ENCODE data around the gene RAP1GAP. TPM values are rescaled to one million over a fixed set of nuclear protein-coding genes. Genes with fewer than 3 reads are reported as not detected.

Gene RAP1GAP
- total RNA-seq, 1 donor from 2014 or later: 1.1 TPM

DNA sequence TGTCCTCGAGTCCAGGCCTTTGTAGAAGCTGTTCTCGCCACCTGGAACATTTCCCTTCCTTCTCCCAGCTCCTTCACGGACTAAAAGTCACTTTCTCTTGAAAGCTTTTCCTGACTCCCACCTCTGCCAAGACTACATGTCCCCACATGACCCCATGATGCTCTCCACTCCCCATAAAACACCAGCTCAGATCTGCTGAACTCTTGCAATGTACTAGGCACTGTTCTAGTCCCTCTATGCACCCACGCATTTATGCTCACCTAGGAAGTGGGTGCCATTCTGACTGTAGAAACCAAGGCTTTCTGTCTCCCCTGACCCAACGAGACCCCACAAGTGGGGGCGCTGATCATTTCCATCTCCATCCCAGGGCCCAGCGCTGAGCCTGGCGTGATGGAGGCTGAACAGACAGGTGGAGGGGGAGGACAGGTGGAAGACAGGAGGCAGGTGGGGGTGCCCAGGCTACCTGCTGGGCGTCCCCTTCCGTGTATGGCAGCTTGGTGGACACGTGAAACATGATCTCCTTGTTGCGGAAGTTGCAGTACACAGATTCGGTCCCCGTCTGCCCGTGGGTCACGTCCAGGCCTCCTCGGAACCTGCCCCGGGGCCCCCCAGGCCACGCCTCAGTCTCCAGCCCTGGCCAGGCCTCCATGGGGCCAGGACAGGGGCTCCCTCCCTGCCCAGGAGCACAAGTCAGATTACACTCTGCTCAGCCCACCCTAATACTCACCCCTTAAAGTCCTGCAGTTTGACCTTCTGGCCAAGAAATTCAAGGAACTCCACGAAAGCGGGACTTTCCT lies 58.0 kb downstream of the RAP1GAP start:
- Histone ChIP-seq H3K4me3 (ENCODE audit: low read depth, low read length) (no peak overlapping the region), H3K36me3 (ENCODE audit: control insufficient read depth, insufficient read depth, low read length) (no peaks in the 10 kb centered on the region), H3K27me3 (ENCODE audit: control insufficient read depth, insufficient read depth, low read length) (peaks cover 2% of the 10 kb centered on the region)
- TF ChIP-seq, protein P1, sequence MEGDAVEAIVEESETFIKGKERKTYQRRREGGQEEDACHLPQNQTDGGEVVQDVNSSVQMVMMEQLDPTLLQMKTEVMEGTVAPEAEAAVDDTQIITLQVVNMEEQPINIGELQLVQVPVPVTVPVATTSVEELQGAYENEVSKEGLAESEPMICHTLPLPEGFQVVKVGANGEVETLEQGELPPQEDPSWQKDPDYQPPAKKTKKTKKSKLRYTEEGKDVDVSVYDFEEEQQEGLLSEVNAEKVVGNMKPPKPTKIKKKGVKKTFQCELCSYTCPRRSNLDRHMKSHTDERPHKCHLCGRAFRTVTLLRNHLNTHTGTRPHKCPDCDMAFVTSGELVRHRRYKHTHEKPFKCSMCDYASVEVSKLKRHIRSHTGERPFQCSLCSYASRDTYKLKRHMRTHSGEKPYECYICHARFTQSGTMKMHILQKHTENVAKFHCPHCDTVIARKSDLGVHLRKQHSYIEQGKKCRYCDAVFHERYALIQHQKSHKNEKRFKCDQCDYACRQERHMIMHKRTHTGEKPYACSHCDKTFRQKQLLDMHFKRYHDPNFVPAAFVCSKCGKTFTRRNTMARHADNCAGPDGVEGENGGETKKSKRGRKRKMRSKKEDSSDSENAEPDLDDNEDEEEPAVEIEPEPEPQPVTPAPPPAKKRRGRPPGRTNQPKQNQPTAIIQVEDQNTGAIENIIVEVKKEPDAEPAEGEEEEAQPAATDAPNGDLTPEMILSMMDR (IDR thresholded peaks at IDR 0.05; ENCODE audit: insufficient read depth, low read length, severe bottlenecking): no peak
- no peak for DNase-seq (ENCODE audit: low read depth)
- no peak for FAIRE-seq

DNA sequence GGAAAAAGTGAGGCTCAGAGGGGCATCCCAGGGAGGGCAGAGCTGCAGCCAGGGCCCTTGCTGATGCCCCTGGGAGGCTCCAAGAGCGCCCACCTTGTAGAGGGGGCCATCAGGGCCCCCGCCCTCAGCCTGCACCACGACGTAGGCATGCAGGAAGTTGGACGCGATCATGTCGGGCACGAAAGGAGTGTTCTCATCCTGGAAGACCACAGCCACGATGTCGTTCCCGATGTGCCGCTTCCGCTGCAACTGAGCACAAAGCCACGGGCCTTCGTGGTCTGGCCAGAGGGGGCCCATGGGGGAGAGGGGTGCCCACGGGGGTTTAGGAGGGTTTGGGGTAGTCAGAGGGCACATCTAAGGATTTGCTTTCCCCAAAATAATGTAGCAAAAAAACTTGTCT lies 59.1 kb downstream of the RAP1GAP start:
- FAIRE-seq: no peak
- H3K4me3 ChIP-seq (ENCODE audit: low read depth, low read length): no peak overlapping the region
- peaks cover 2% of the 10 kb centered on the region for H3K27me3 ChIP-seq (ENCODE audit: control insufficient read depth, insufficient read depth, low read length)
- no peaks in the 10 kb centered on the region for H3K36me3 ChIP-seq (ENCODE audit: control insufficient read depth, insufficient read depth, low read length)
- TF ChIP-seq, protein P1 (IDR thresholded peaks at IDR 0.05; ENCODE audit: insufficient read depth, low read length, severe bottlenecking): no peak
- no peak for DNase-seq (ENCODE audit: low read depth)

DNA sequence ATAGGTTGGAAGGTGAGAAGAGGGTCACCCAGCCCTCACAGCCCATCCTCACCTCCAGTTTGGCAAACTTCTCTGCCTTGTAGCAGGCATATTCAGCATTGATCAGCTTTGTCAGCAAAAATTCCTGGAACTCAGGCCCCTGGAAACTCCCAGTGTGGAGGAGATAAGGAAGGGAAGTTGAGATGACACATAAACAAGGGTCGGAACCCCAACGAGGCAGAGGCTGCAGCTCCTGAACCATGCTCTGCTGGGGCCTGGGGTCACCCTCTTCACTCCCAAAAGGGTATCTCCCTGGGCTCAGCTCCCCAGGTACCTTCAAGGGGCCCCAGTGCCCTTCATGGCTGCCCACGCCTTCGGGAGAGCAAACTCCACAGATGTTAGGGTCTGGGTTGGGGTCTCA lies 60.4 kb downstream of the RAP1GAP start:
- Histone ChIP-seq H3K36me3 (ENCODE audit: control insufficient read depth, insufficient read depth, low read length) (no peaks in the 10 kb centered on the region), H3K4me3 (ENCODE audit: low read depth, low read length) (no peak overlapping the region), H3K27me3 (ENCODE audit: control insufficient read depth, insufficient read depth, low read length) (peaks cover 2% of the 10 kb centered on the region)
- FAIRE-seq (peak; percentile 76), DNase-seq (ENCODE audit: low read depth) (no peak)
- TF ChIP-seq, protein P1 (IDR thresholded peaks at IDR 0.05; ENCODE audit: insufficient read depth, low read length, severe bottlenecking): no peak

DNA sequence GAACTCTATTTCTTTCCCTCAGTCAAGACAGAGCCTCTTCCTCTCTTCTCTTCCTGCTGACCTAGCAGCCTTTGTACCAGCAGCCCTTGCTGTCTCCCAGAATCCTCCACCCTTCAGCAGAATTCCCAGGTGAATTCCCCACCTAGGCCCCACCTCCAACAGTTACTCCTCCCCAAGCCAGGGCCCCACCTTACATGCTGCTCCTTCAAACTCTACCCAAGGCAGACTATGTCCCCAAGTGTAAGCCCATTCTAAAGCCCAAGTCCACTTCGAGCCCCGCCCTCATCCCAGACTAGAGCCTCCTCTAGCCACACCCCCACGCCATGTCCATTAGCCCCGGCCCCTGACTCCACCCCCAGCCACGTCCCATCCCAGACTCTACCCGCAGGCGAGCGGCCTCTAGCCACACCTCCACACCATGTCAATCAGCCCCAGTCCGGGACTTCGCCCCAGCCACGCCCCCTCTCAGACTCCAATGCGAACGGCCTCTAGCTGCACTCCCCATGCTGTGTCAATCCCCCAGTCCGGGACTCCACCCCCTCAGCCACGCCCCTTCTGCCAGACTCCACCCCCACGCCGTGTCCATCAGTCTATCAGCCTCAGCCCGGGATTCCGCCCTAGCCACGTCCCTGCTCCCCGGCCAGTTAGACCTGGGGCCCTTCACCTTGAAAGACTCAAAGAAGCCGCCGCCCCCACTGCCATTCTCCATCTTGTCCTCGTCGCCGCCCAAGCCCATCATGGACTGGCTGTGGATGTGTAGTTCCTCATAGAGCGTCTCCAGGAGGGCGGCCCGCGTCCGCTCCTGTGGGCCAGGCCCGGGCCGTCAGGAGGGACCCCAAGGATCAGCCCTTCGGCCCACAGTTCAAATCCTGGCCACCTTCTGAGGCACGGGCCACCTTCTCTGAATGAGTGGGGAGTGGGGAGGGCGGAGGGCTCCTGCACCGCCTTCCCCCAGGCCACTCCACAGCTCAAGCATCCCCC lies 61.3 kb downstream of the RAP1GAP start:
- Histone ChIP-seq H3K36me3 (ENCODE audit: control insufficient read depth, insufficient read depth, low read length) (no peaks in the 10 kb centered on the region), H3K4me3 (ENCODE audit: low read depth, low read length) (no peak overlapping the region), H3K27me3 (ENCODE audit: control insufficient read depth, insufficient read depth, low read length) (peaks cover 2% of the 10 kb centered on the region)
- TF ChIP-seq, protein P1 (IDR thresholded peaks at IDR 0.05; ENCODE audit: insufficient read depth, low read length, severe bottlenecking): no peak
- FAIRE-seq (no peak), DNase-seq (ENCODE audit: low read depth) (peak; percentile 83)

DNA sequence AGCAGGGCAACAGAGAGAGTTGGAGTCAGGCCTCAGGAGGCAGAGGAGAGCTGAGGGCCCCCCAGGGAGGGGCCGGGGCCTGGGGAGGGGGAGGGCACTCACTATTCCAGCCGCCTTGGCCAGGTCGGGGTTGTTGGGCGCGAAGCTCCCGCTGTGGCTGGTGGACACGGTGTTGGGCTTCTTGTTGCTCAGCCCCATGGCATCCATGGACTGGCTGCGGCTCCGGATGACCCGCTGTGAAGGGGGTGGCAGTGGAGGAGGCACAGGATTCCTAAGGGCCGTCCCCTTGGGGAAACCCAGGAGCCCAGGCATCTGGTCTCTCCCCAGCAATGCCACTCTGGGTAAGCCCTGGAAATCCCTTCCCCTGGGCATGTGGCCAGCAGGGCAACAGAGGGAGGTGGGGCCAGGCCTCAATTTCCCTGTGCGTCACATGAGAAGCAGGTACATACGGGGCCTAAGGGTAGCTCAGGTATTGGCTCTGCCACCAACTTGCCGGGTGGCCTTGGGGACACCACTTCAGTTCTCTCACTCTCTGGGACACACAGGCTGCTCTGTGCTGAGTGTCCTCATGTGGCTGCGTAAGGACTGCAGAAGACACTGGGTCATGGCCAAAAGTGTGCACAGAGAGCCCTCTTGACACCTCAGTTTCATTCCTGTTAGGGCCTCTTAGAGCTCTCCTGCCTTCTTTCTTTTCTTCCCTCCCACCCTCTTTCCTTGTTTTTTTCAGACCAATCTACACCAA lies 63.0 kb downstream of the RAP1GAP start:
- TF ChIP-seq, protein P1 (IDR thresholded peaks at IDR 0.05; ENCODE audit: insufficient read depth, low read length, severe bottlenecking): no peak
- H3K4me3 ChIP-seq (ENCODE audit: low read depth, low read length): no peak overlapping the region
- H3K27me3 ChIP-seq (ENCODE audit: control insufficient read depth, insufficient read depth, low read length): peaks cover 2% of the 10 kb centered on the region
- DNase-seq (ENCODE audit: low read depth) (no peak), FAIRE-seq (peak; percentile 82)
- no peaks in the 10 kb centered on the region for H3K36me3 ChIP-seq (ENCODE audit: control insufficient read depth, insufficient read depth, low read length)
